ENCODE data around the gene UBA52.
A peak's percentile ranks its signal among the peaks of the same experiment; 100 is the strongest.

- TF ChIP-seq, protein P1, sequence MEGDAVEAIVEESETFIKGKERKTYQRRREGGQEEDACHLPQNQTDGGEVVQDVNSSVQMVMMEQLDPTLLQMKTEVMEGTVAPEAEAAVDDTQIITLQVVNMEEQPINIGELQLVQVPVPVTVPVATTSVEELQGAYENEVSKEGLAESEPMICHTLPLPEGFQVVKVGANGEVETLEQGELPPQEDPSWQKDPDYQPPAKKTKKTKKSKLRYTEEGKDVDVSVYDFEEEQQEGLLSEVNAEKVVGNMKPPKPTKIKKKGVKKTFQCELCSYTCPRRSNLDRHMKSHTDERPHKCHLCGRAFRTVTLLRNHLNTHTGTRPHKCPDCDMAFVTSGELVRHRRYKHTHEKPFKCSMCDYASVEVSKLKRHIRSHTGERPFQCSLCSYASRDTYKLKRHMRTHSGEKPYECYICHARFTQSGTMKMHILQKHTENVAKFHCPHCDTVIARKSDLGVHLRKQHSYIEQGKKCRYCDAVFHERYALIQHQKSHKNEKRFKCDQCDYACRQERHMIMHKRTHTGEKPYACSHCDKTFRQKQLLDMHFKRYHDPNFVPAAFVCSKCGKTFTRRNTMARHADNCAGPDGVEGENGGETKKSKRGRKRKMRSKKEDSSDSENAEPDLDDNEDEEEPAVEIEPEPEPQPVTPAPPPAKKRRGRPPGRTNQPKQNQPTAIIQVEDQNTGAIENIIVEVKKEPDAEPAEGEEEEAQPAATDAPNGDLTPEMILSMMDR (IDR thresholded peaks at IDR 0.05): peak in 1 of 6 experiments; percentile 21
- no peak for TF ChIP-seq POLR2A (IDR thresholded peaks at IDR 0.05)
These were observed 31.7 kb downstream of the UBA52 start for GRCh38 chr19:18603255-18603957.
